GM12891 (cell line): Measurements from ENCODE around the gene OSM.
"Not testable (repeated sequence)": the region's sequence is repeated elsewhere in the genome, so short reads cannot be mapped to it uniquely, and the experiment has no call there.

Source experiments
- DNase-seq: peaks from one replicate; pipeline ENCODE4 v3.0.0; 2011; ENCODE audit warnings: low spot score; ENCODE audit not compliant: insufficient read length
- FAIRE-seq: peaks from 2 replicates; lab custom pipeline; 2011; peaks lifted over from hg19 to GRCh38; lab: Jason Lieb, UNC
- PAX5 ChIP-seq: IDR thresholded peaks from 2 replicates; pipeline ENCODE4 v1.6.1; 2011; ENCODE audit warnings: low read length, moderate library complexity, mild to moderate bottlenecking; ENCODE audit not compliant: insufficient read depth, severe bottlenecking
- POLR2A ChIP-seq: IDR thresholded peaks from 2 replicates; pipeline ENCODE4 v1.6.1; 2011; ENCODE audit warnings: low read depth, low read length, control low read depth
- POLR2AphosphoS5 ChIP-seq: IDR thresholded peaks from 2 replicates; pipeline ENCODE4 v1.6.1; 2011; ENCODE audit warnings: low read depth, low read length, control low read depth
- POU2F2 ChIP-seq: IDR thresholded peaks from 2 replicates; pipeline ENCODE4 v1.6.1; 2011; ENCODE audit warnings: low read depth, mild to moderate bottlenecking, control low read depth, low read length, moderate library complexity
- SPI1 ChIP-seq: IDR thresholded peaks from 2 replicates; pipeline ENCODE4 v1.6.1; 2011; ENCODE audit warnings: low read depth, low read length, control low read depth
- TAF1 ChIP-seq: IDR thresholded peaks from 2 replicates; pipeline ENCODE4 v1.6.1; 2011; ENCODE audit warnings: low read depth, low read length, control low read depth

OSM gene

GRCh38 chr22:30220338-30221012 is 46.2 kb downstream of the OSM start:
- TF ChIP-seq POU2F2 (no peak), PAX5 (no peak), POLR2A (no peak), SPI1 (no peak), POLR2AphosphoS5 (no peak)
- DNase-seq (no peak), FAIRE-seq (peak; percentile 64)

DNA sequence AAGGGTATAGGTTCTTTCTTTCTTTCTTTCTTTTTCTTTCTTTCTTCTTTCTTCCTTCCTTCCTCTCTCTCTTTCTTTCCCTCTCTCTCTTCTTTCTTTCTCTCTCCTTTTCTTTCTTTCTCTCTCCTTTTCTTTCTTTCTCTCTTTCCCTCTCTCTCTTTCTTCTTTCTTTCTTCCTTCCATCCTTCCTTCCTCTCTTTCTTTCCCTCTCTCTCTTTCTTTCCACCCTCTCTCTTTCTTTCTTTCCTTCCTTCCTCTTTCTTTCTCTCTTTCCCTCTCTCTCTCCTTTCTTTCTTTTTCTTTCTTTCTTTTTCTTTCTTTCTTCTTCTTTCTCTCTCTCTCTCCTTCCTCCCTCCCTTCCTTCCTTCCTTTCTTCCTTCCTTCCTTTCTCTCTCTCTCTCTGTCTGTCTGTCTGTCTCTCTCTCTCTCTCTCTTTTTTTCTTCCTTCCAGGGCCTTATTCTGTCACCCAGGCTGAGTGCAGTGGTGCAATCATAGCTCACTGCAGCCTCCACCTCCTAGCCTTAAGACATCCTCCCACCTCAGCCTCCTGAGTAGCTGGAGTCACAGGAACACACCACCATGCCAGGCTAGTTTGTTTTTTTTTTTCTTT is 46.9 kb downstream of the OSM start:
- no peak for DNase-seq
- TF ChIP-seq POU2F2, result no peak
- TF ChIP-seq POLR2AphosphoS5, result no peak
- TF ChIP-seq PAX5, result no peak
- no peak for TF ChIP-seq SPI1
- no peak for TF ChIP-seq TAF1
- TF ChIP-seq POLR2A, result no peak
- FAIRE-seq, result no peak

- FAIRE-seq, result no peak
- DNase-seq, result no peak
- no peak for TF ChIP-seq POLR2A
- TF ChIP-seq TAF1, result no peak
- no peak for TF ChIP-seq POLR2AphosphoS5
- TF ChIP-seq SPI1, result no peak
- no peak for TF ChIP-seq PAX5
- TF ChIP-seq POU2F2, result no peak
These were observed 47.5 kb downstream of the OSM start for GRCh38 chr22:30219049-30219654.

DNA sequence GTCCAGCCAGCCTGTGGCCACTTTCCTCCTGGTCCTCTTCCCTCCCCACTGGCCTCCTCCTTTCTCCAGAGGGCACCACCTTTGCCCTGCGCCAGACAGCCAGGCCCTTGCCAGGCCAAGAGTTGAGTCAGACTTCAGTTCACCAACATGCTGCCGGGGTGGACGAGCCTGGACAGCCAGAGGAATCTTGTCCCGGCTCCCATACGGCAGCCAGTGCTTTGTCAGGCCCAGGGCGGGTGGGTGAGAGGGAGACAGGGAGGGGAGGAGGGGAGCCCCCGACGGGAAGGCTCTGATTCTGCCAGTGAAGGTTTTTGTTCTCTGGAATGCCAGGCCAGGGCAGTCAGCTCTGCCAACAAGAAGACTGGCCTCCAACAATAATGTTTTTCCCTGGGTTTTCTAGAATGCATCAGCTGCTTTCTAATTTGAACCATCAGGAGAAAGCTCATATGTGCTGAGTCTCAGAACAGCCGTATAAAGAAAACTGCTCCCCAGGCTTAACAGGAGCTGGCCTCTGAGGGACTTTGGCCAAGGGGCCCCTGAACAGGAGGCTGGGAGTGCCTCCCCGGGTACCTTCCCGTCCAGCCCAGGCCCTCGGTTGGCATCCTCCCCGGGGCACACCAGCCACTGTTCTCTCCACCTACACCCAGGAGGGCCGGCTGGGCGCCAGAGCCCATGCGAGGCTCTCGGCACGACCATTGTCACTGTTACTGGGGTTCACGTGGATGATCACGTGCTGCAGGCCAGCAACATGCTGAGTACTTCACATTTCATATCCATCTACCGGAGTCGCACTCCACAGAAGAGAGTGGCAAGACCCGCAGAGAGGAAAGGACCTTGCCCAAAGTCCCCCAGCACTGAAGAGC is 48.7 kb downstream of the OSM start:
- DNase-seq, result no peak
- no peak for FAIRE-seq
- no peak for TF ChIP-seq SPI1
- no peak for TF ChIP-seq POLR2AphosphoS5
- TF ChIP-seq PAX5, result no peak
- no peak for TF ChIP-seq TAF1
- TF ChIP-seq POU2F2, result no peak
- TF ChIP-seq POLR2A, result no peak

- TF ChIP-seq TAF1 (no peak), POLR2AphosphoS5 (no peak), POU2F2 (no peak), POLR2A (no peak)
- DNase-seq, result no peak
- no peak for FAIRE-seq
These were observed 49.9 kb downstream of the OSM start for GRCh38 chr22:30216710-30217109.

DNA sequence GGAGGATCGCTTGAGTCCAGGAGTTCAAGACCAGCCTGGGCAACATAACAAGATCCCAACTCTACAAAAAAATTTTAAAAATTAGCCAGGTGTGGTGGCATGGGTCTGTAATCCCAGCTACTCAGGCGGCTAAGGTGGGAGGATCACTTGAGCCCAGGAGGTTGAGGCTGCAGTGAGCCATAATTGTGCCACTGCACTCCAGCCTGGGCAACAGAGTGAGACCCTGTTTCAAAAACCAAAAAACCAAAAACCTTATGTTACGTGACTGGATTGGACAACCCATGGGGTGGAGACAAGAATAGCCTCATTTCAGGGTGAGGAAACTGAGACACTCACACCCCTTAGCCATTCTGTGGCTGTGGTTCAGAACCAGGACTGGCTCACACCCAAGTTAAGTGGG is 50.4 kb downstream of the OSM start:
- not testable (repeated sequence) for FAIRE-seq, DNase-seq

GRCh38 chr22:30214703-30215407 is 51.8 kb downstream of the OSM start:
- DNase-seq (no peak), FAIRE-seq (no peak)

DNA sequence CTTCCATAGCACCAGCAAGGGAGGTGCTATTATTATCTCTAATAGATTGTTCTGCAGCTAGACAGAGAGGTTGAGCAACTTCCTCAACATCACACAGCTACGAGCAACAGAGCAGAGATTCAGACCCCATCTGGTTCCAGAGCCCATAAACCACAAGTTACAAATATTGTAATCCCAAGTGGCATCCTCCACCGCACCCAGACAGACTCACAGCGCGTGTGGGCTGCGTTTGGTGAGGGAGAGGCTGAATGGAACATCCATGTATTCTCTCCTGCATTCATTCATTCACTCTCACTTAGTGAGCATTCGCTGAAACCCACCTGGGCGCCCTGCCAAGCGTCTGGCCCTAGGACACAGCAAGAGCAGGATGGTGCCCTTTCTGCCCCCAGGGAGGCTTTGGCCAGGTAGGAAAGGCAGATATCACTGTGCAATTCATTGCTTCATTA is 53.6 kb downstream of the OSM start:
- TF ChIP-seq SPI1 (no peak), TAF1 (no peak), POLR2AphosphoS5 (no peak), POU2F2 (no peak), PAX5 (no peak), POLR2A (no peak)
- DNase-seq (no peak), FAIRE-seq (no peak)

More at GRCh38 chr22:30214703-30215407, 51.8 kb downstream of the OSM start:
- TF ChIP-seq SPI1 (no peak), POLR2AphosphoS5 (no peak), POU2F2 (no peak), PAX5 (no peak), TAF1 (no peak), POLR2A (no peak)
